Left lobe of liver (tissue), 2 donors: ENCODE data around the gene FOXD4L6. TPM values are rescaled to one million over a fixed set of nuclear protein-coding genes. Genes with fewer than 3 reads are reported as not detected.
A peak's percentile ranks its signal among the peaks of the same experiment; 100 is the strongest.
"Not testable (repeated sequence)": the region's sequence is repeated elsewhere in the genome, so short reads cannot be mapped to it uniquely, and the experiment has no call there.

Experiments
- ATAC-seq: fragments of 200-7000 bp; cut with Tn5 transposase; one replicate; pipeline ENCODE4 v1.9.1; 2020; ENCODE audit warnings: mild to moderate bottlenecking, moderate library complexity
- DNase-seq: peaks from one replicate; pipeline ENCODE4 v3.0.0-alpha.2; 2020; ENCODE audit warnings: low spot score
- total RNA-seq: library from RNA; stranded (reverse); gene quantifications from one replicate; pipeline ENCODE4 v1.2.1, GENCODE V29; 2021
- donor health status: DM: no; HTN: no; CAD: no; lungs with moderate emphysema.
- donor health status: DM: no; HTN: yes; CAD: no.

FOXD4L6 gene
- total RNA-seq, result not detected

- not testable (repeated sequence) for ATAC-seq, DNase-seq
Observed at GRCh38 chr9:41128581-41128980, at the start of gene FOXD4L6. Gene FOXD4L6 (minus strand): TSS chr9:41128681. CDS start chr9:41128383, 298 bp downstream.

GRCh38 chr9:41174994-41175393 lies 46.5 kb upstream of the FOXD4L6 start:
- not testable (repeated sequence) for ATAC-seq, DNase-seq

GRCh38 chr9:41150116-41150515 lies 21.6 kb upstream of the FOXD4L6 start:
- DNase-seq, ATAC-seq: not testable (repeated sequence)

- not testable (repeated sequence) for DNase-seq, ATAC-seq
Observed at GRCh38 chr9:41141878-41142277, 13.4 kb upstream of the FOXD4L6 start.

GRCh38 chr9:41126746-41127446 lies 1.6 kb downstream of the FOXD4L6 start:
- not testable (repeated sequence) for ATAC-seq, DNase-seq

GRCh38 chr9:41125936-41126335 lies 2.5 kb downstream of the FOXD4L6 start:
- ATAC-seq, DNase-seq: not testable (repeated sequence)

- not testable (repeated sequence) for ATAC-seq
Observed at GRCh38 chr9:41125109-41125658, 3.3 kb downstream of the FOXD4L6 start.

GRCh38 chr9:41124250-41125108 lies 4.0 kb downstream of the FOXD4L6 start:
- DNase-seq, result not testable (repeated sequence)
- ATAC-seq, result peak; percentile 26

More at GRCh38 chr9:41125109-41125658, 3.3 kb downstream of the FOXD4L6 start:
- DNase-seq, result not testable (repeated sequence)

GRCh38 chr9:41123812-41124211 lies 4.7 kb downstream of the FOXD4L6 start:
- not testable (repeated sequence) for DNase-seq, ATAC-seq

GRCh38 chr9:41123396-41123795 lies 5.1 kb downstream of the FOXD4L6 start:
- ATAC-seq, result peak; percentile 60
- DNase-seq, result not testable (repeated sequence)

GRCh38 chr9:41120696-41121095 lies 7.8 kb downstream of the FOXD4L6 start:
- DNase-seq, ATAC-seq: not testable (repeated sequence)

- ATAC-seq, DNase-seq: not testable (repeated sequence)
Observed at GRCh38 chr9:41119719-41120118, 8.8 kb downstream of the FOXD4L6 start.

GRCh38 chr9:41119311-41119710 lies 9.2 kb downstream of the FOXD4L6 start:
- not testable (repeated sequence) for DNase-seq, ATAC-seq

GRCh38 chr9:41113348-41113747 lies 15.1 kb downstream of the FOXD4L6 start:
- not testable (repeated sequence) for DNase-seq, ATAC-seq

- ATAC-seq, result not testable (repeated sequence)
Observed at GRCh38 chr9:41111414-41111813, 17.1 kb downstream of the FOXD4L6 start.

GRCh38 chr9:41110913-41111312 lies 17.6 kb downstream of the FOXD4L6 start:
- not testable (repeated sequence) for ATAC-seq, DNase-seq

More at GRCh38 chr9:41111414-41111813, 17.1 kb downstream of the FOXD4L6 start:
- DNase-seq, result not testable (repeated sequence)

GRCh38 chr9:41109253-41109652 lies 19.2 kb downstream of the FOXD4L6 start:
- ATAC-seq, DNase-seq: not testable (repeated sequence)

- ATAC-seq, DNase-seq: not testable (repeated sequence)
Observed at GRCh38 chr9:41108816-41109215, 19.7 kb downstream of the FOXD4L6 start.

GRCh38 chr9:41106472-41107116 lies 21.9 kb downstream of the FOXD4L6 start:
- not testable (repeated sequence) for ATAC-seq, DNase-seq

- not testable (repeated sequence) for DNase-seq, ATAC-seq
Observed at GRCh38 chr9:41105557-41106253, 22.8 kb downstream of the FOXD4L6 start.
